HL-60 (cell line): ENCODE measurements around the gene TRPV4.

ENCODE experiments used
- DNase-seq, 2 experiments: peaks; one replicate each; pipeline ENCODE4 v3.0.0-alpha.2; 2010 to 2020; ENCODE audit warnings: low read depth in 1 of 2, low spot score in 1 of 2
- H3K27ac ChIP-seq: fragments of 250-450 bp; sonication (Bioruptor Pico); replicated peaks from 2 replicates; pipeline ENCODE4 v1.5.1; 2020; ENCODE audit warnings: mild to moderate bottlenecking, moderate library complexity
- H3K27me3 ChIP-seq: fragments of 250-450 bp; sonication (Bioruptor Pico); 2 replicates; pipeline ENCODE4 v1.5.1; 2021; ENCODE audit warnings: mild to moderate bottlenecking, moderate library complexity; ENCODE audit not compliant: insufficient read depth, poor library complexity, severe bottlenecking
- H3K4me3 ChIP-seq: replicated peaks from 2 replicates; pipeline ENCODE4 v1.5.1; 2011; ENCODE audit warnings: mild to moderate bottlenecking, control low read depth, low read length; ENCODE audit not compliant: insufficient read depth
- CTCF ChIP-seq: IDR thresholded peaks from one replicate; pipeline ENCODE4 v1.5.1; 2011; ENCODE audit warnings: low read length, control low read depth, inconsistent platforms; ENCODE audit not compliant: insufficient read depth
- GABPA ChIP-seq: IDR thresholded peaks from 2 replicates; pipeline ENCODE4 v1.6.1; 2012; ENCODE audit warnings: low read depth
- POLR2AphosphoS5 ChIP-seq: IDR thresholded peaks from 2 replicates; pipeline ENCODE4 v1.6.1; 2012; ENCODE audit warnings: low read depth
- REST ChIP-seq: IDR thresholded peaks from 2 replicates; pipeline ENCODE4 v1.6.1; 2012; ENCODE audit warnings: low read depth; ENCODE audit not compliant: insufficient replicate concordance
- SPI1 ChIP-seq: IDR thresholded peaks from 2 replicates; pipeline ENCODE4 v1.6.1; 2012; ENCODE audit warnings: low read depth, mild to moderate bottlenecking, borderline replicate concordance

TRPV4 gene

GRCh38 chr12:109779382-109779781, 53.8 kb downstream of the TRPV4 start:
- DNase-seq = peak in 1 of 2 experiments; percentile 27
- Histone ChIP-seq H3K27me3 (no peaks in the 10 kb centered on the region), H3K4me3 (no peak overlapping the region), H3K27ac (no peak overlapping the region)
- TF ChIP-seq SPI1 (peak; percentile 58), REST (no peak)

GRCh38 chr12:109778684-109779083, 54.5 kb downstream of the TRPV4 start:
- DNase-seq = no peak
- H3K27me3 ChIP-seq = no peaks in the 10 kb centered on the region
- H3K27ac ChIP-seq = no peak overlapping the region
- H3K4me3 ChIP-seq = no peak overlapping the region
- TF ChIP-seq SPI1 (no peak), REST (no peak), POLR2AphosphoS5 (no peak), GABPA (no peak), CTCF (no peak)

- H3K27ac ChIP-seq = no peak overlapping the region
- no peak for TF ChIP-seq REST
- TF ChIP-seq POLR2AphosphoS5 = no peak
- TF ChIP-seq CTCF = no peak
- no peak for TF ChIP-seq GABPA
- TF ChIP-seq SPI1 = no peak
- peak in 1 of 2 experiments; percentile 18 for DNase-seq
- H3K4me3 ChIP-seq = no peak overlapping the region
- H3K27me3 ChIP-seq = no peaks in the 10 kb centered on the region
Observed at GRCh38 chr12:109777544-109777943, 55.7 kb downstream of the TRPV4 start.

- TF ChIP-seq GABPA (no peak), CTCF (no peak), POLR2AphosphoS5 (no peak), SPI1 (no peak), REST (no peak)
- Histone ChIP-seq H3K4me3 (no peak overlapping the region), H3K27me3 (no peaks in the 10 kb centered on the region), H3K27ac (no peak overlapping the region)
- DNase-seq = no peak
Observed at GRCh38 chr12:109776624-109777023, 56.6 kb downstream of the TRPV4 start.
